Activated T-cell treated with anti-CD3 and anti-CD28 coated beads, Interleukin-2, amount 50 U/mL, for 72 hours (primary cell): ENCODE data around the gene F11R. TPM values are rescaled to one million over a fixed set of nuclear protein-coding genes. Genes with fewer than 3 reads are reported as not detected.
"Not testable (repeated sequence)": the region's sequence is repeated elsewhere in the genome, so short reads cannot be mapped to it uniquely, and the experiment has no call there.

Experiments
- ATAC-seq, 2 donors: fragments of 150-1000 bp; cut with Tn5 transposase; replicated peaks in 1 of 2; 2 replicates each; pipeline ENCODE4 v1.10.0; 2021; ENCODE audit warnings: moderate library complexity in 2 of 2, mild to moderate bottlenecking in 1 of 2
- DNase-seq, 2 donors: peaks; one replicate each; pipeline ENCODE4 v3.0.0; 2021 to 2022; ENCODE audit warnings: mixed read lengths in 1 of 2
- H3K27ac Mint-ChIP-seq: one replicate; pipeline ENCODE4 v1.8.0; 2022; ENCODE audit warnings: mild to moderate bottlenecking, moderate library complexity, mixed read lengths
- H3K27me3 Mint-ChIP-seq: one replicate; pipeline ENCODE4 v1.8.0; 2022; ENCODE audit warnings: low read depth, mixed read lengths
- H3K36me3 Mint-ChIP-seq, 2 donors: one replicate each; pipeline ENCODE4 v1.8.0; 2022; ENCODE audit warnings: mixed read lengths in 2 of 2, mild to moderate bottlenecking in 1 of 2; ENCODE audit not compliant: insufficient read depth in 2 of 2
- H3K4me1 Mint-ChIP-seq: one replicate; pipeline ENCODE4 v1.8.0; 2022; ENCODE audit warnings: low read depth, mixed read lengths
- H3K4me3 Mint-ChIP-seq, 2 donors: one replicate each; pipeline ENCODE4 v1.8.0; 2022; ENCODE audit warnings: mild to moderate bottlenecking in 2 of 2, mixed read lengths in 2 of 2, moderate library complexity in 2 of 2
- H3K9me3 Mint-ChIP-seq, 2 donors: one replicate each; pipeline ENCODE4 v1.8.0; 2022; ENCODE audit warnings: mixed read lengths in 2 of 2
- total RNA-seq, 2 donors: library from RNA; stranded (reverse); gene quantifications; one replicate each; pipeline ENCODE4 v1.2.3, GENCODE V29; 2022

Gene F11R
- total RNA-seq, 2 donors from 2014 or later = 38.2 to 38.8 TPM

- Mint-ChIP-seq H3K27ac (no peak overlapping the region), H3K4me1 (no peaks in the 10 kb centered on the region), H3K27me3 (no peaks in the 10 kb centered on the region), H3K36me3 (no peaks in the 10 kb centered on the region), H3K4me3 (no peak overlapping the region), H3K9me3 (no peaks in the 10 kb centered on the region)
- ATAC-seq = no peak
- DNase-seq = no peak
Observed at GRCh38 chr1:160963521-160963920, 57.4 kb downstream of the F11R start.

- Mint-ChIP-seq H3K27me3 (no peaks in the 10 kb centered on the region), H3K27ac (no peak overlapping the region), H3K9me3 (no peaks in the 10 kb centered on the region), H3K4me3 (no peak overlapping the region), H3K4me1 (no peaks in the 10 kb centered on the region), H3K36me3 (no peaks in the 10 kb centered on the region)
- DNase-seq (no peak), ATAC-seq (no peak)
Observed at GRCh38 chr1:160961419-160961818, 59.5 kb downstream of the F11R start.

- Mint-ChIP-seq H3K4me3 (no peak overlapping the region), H3K27ac (no peak overlapping the region), H3K9me3 (no peaks in the 10 kb centered on the region), H3K4me1 (peaks cover 7% of the 10 kb centered on the region), H3K27me3 (no peaks in the 10 kb centered on the region), H3K36me3 (no peaks in the 10 kb centered on the region)
- ATAC-seq (no peak), DNase-seq (no peak)
Observed at GRCh38 chr1:160956966-160957365, 64.0 kb downstream of the F11R start.

GRCh38 chr1:160954158-160955104, 66.5 kb downstream of the F11R start, which contains the start of gene ITLN2:
Gene ITLN2, minus strand, starts transcription at chr1:160954809. Its CDS starts 68 bp downstream, at chr1:160954741.
- Mint-ChIP-seq H3K9me3 (no peaks in the 10 kb centered on the region), H3K4me3 (no peak within 1 kb of the TSS), H3K27ac (no peak within 1 kb of the TSS), H3K27me3 (no peaks in the 10 kb centered on the region), H3K4me1 (peaks cover 7% of the 10 kb centered on the region), H3K36me3 (no peaks in the 10 kb centered on the region)
- peak; percentile 78 to 80 for ATAC-seq
- peak; percentile 50 to 55 for DNase-seq

- no peaks in the 10 kb centered on the region for H3K27me3 Mint-ChIP-seq
- ATAC-seq = no peak
- no peak for DNase-seq
- H3K4me3 Mint-ChIP-seq = no peak overlapping the region
- H3K9me3 Mint-ChIP-seq = no peaks in the 10 kb centered on the region
- no peaks in the 10 kb centered on the region for H3K36me3 Mint-ChIP-seq
- H3K4me1 Mint-ChIP-seq = peaks cover 7% of the 10 kb centered on the region
- no peak overlapping the region for H3K27ac Mint-ChIP-seq
Observed at GRCh38 chr1:160953030-160953429, 67.9 kb downstream of the F11R start.

- Mint-ChIP-seq H3K36me3 (no peaks in the 10 kb centered on the region), H3K27me3 (no peaks in the 10 kb centered on the region), H3K4me3 (no peak overlapping the region), H3K4me1 (peaks cover 7% of the 10 kb centered on the region), H3K27ac (no peak overlapping the region), H3K9me3 (no peaks in the 10 kb centered on the region)
- ATAC-seq (no peak), DNase-seq (no peak)
Observed at GRCh38 chr1:160952129-160952510, 68.8 kb downstream of the F11R start.

- Mint-ChIP-seq H3K4me3 (no peak overlapping the region), H3K27ac (no peak overlapping the region), H3K9me3 (no peaks in the 10 kb centered on the region), H3K4me1 (peaks cover 7% of the 10 kb centered on the region), H3K27me3 (no peaks in the 10 kb centered on the region), H3K36me3 (no peaks in the 10 kb centered on the region)
- DNase-seq (peak; percentile 71 to 72), ATAC-seq (peak; percentile 79 to 83)
Observed at GRCh38 chr1:160951443-160952128, 69.4 kb downstream of the F11R start.

GRCh38 chr1:160950657-160951056, 70.3 kb downstream of the F11R start:
- Mint-ChIP-seq H3K27ac (no peak overlapping the region), H3K36me3 (no peaks in the 10 kb centered on the region), H3K4me1 (peaks cover 7% of the 10 kb centered on the region), H3K27me3 (no peaks in the 10 kb centered on the region), H3K9me3 (no peaks in the 10 kb centered on the region), H3K4me3 (no peak overlapping the region)
- no peak for DNase-seq
- no peak for ATAC-seq

GRCh38 chr1:160949881-160950280, 71.1 kb downstream of the F11R start:
- no peaks in the 10 kb centered on the region for H3K27me3 Mint-ChIP-seq
- no peak for DNase-seq
- no peak overlapping the region for H3K27ac Mint-ChIP-seq
- H3K4me1 Mint-ChIP-seq = peaks cover 7% of the 10 kb centered on the region
- ATAC-seq = no peak
- no peak overlapping the region for H3K4me3 Mint-ChIP-seq
- H3K9me3 Mint-ChIP-seq = no peaks in the 10 kb centered on the region
- H3K36me3 Mint-ChIP-seq = no peaks in the 10 kb centered on the region

- not testable (repeated sequence) for H3K4me3 Mint-ChIP-seq, H3K27me3 Mint-ChIP-seq, ATAC-seq, DNase-seq, H3K36me3 Mint-ChIP-seq, H3K9me3 Mint-ChIP-seq, H3K27ac Mint-ChIP-seq, H3K4me1 Mint-ChIP-seq
Observed at GRCh38 chr1:160949216-160949880, 71.6 kb downstream of the F11R start.

GRCh38 chr1:160947174-160947759, 73.7 kb downstream of the F11R start:
- H3K9me3 Mint-ChIP-seq, H3K4me1 Mint-ChIP-seq, ATAC-seq, H3K4me3 Mint-ChIP-seq, H3K27me3 Mint-ChIP-seq, H3K36me3 Mint-ChIP-seq, H3K27ac Mint-ChIP-seq, DNase-seq: not testable (repeated sequence)

- H3K4me1 Mint-ChIP-seq, H3K9me3 Mint-ChIP-seq: not testable (repeated sequence)
Observed at GRCh38 chr1:160945881-160946280, 75.1 kb downstream of the F11R start.

More at GRCh38 chr1:160945881-160946280, 75.1 kb downstream of the F11R start:
- ATAC-seq, DNase-seq, H3K27me3 Mint-ChIP-seq, H3K27ac Mint-ChIP-seq, H3K4me3 Mint-ChIP-seq, H3K36me3 Mint-ChIP-seq: not testable (repeated sequence)
